Measurements from ENCODE around the gene POU4F1.

Gene POU4F1

DNA sequence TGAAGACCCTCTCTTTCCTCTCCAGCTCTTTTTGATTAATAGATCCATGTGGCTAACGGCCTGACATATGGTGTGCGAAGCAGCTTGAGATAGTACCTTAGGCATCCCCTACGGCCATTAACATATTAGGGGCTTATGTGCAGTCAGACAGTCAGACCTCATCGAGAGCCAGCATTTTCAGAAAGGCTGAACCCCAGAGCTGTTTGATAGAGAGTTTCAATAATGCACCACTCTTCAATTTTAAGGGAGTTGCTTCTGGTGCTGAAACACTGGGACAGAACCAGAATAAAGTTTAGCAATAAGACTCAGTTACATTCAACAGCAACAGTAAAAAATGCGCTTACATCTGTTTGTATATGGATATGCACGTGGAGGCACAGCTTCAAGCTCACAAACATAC lies 10.8 kb downstream of the POU4F1 start:
- no peak for DNase-seq (ENCODE audit: low spot score)

DNA sequence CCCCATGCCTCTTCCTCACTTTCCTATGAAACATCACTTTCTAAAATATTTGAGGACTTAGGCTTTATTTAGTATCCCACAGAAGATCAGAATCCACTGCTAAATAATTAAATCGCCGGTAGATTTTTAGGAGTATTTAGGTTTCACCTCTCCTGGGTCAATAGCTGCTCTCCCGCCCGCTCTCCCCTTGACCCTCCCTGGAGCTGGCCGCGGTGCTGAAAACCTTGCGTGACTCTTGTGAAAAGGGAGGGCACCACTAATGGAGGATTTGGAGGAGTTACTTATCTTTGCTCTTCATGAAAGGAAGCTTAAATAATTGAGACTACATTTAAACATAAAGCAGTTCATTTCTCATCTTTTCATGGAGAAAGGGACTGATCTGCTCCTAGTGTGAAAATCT lies 14.1 kb downstream of the POU4F1 start:
- DNase-seq (ENCODE audit: low spot score) = no peak

DNA sequence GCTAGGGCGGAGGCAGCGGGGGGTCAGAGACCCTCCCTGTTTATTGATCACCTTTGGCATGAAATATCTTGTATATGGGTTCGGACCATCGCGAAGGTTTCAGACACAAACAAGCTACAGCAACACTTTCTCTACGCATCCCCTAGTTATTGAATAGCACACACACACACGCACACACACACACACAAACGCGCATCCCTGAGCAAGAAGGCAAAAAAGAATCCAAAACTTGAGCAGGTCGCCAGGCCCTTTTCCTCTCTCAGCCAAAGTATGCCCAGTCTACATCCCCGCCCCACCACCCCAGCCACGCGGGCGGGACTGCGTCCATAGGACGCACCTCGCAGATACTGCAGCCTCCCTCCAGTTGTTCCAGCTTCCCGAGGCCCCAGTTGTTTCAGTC lies 16.0 kb downstream of the POU4F1 start:
- DNase-seq (ENCODE audit: low spot score) = no peak

DNA sequence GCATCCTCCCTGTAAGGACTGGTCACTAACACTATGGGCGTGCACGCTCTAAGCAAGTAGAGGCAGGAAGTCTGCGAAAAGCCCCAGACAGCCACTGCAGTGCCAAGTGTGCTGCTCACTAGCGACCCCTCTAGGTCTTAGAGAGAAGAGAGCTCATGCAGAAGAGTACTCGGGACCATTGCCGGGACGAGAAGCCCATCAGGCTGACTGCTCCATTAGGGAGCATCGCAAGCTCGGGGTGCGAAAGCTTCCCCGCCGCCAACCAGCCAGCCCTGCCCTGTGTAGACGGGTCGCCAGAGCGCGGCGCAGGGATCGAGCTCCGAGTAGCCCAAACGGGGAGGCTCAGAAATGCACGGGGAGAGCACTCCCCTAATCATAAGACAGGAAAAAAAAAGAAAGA lies 16.6 kb downstream of the POU4F1 start:
- no peak for DNase-seq (ENCODE audit: low spot score)

DNA sequence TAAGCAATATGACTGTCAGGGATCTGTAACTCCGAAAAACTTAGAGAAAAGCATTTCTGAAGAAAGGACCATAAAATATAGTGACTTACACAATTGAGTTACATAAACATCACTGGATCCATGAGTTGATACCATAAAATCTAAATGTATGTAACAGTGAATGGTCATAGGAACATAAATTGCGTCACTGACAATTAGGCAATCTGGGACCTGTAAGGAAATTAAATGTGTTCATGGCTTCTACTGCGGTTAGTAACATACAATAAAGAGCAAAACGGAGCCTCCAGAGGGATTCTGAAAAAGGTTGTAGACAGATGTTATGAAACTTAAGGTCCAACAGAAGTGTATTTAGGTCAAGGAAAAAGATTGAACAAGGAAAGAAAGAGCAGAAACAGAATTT lies 27.1 kb downstream of the POU4F1 start:
- no peak for DNase-seq (ENCODE audit: low spot score)

DNA sequence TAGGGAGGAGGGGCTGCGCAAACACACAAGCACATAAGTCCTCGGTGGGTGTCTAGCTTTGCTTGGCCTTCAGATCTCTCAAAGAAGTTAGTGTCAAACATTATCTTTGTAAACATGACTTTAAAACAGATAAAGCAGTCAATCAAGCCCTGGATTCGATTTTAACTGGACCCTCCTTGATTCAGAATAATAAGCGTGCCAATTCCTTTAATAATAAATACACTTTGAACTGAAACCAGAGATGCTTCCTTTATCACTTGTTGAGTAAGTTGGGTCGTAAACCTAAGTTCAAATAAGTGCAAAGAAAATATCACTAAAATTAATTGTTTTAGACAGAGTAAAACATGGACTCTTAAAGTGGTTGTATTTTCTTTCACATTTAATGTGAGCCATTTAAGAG lies 30.9 kb downstream of the POU4F1 start:
- DNase-seq (ENCODE audit: low spot score) = no peak

DNA sequence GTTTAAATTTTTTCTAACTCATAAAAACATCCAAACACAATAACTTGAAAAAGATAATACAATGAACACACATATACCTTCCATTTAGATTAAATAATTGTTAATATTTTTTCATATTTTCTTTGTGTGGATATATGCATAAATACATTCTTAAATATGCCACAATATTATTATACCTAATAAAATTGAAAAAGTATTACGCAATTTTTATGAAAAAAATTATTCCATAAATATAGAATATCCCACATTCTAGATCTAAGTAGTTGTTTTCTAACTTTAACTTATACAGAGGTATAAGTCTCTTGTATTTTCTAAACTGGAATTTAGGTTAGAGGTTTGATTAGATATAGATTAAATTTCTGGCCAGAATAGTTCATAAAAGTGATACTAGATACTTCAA lies 34.3 kb downstream of the POU4F1 start:
- no peak for DNase-seq (ENCODE audit: low spot score)

DNA sequence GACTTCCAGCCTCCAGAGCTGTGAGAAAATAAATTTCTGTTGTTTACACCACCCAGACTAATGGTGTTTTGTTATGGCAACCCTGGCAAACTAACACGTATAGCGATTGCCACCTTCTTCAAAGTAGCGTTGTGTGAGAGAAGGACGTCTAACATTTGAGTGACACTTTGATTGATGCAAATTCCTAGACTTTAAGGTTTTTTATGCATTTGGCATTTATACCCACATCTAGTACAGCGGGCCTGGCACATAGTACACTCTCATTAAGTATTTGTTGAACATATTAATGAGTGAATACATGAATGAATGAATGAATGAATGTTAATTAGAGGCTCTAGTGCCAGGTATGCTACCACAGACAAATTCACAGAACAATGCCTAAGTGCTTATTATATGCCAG lies 36.7 kb downstream of the POU4F1 start:
- DNase-seq (ENCODE audit: low spot score) = no peak

DNA sequence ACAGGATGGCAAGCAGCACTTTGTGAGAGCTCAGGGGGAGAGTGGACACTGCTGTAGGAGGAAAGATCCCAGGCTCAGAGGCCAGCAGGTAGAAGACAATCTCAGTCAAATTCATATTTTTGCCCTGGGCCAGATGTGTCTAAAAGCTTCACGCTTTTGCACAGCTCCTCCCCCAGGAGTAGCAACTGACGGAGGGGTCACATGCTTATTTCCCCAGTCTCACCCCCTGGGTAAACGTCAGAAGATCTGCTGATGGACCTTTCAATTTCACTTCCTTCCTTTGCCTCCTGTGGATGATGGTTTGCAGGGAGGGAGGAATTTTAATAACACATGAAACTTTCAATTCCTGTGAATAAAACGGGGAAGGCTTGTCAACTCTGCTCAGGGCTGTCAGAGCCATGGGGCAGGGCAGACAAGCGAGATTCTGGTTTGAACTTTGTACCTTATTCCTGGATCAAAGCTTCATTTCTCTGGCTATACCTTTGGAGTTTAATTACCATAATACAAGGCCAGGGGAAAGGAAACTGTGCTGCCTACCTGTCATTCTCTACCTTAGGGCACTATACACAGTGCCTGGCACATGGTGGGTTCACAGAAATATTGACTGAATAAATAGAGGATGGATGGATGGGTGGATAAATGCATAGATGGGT lies 41.0 kb downstream of the POU4F1 start:
- DNase-seq (ENCODE audit: low spot score) = no peak
